Esophagus muscularis mucosa (tissue), 3 donors: ENCODE measurements around the gene S100A13.

Experiments
- POLR2A ChIP-seq: fragments of 450-650 bp; IDR thresholded peaks from one replicate; pipeline ENCODE4 v1.6.1; 2017; ENCODE audit warnings: antibody characterized with exemption, moderate library complexity, mild to moderate bottlenecking, low read depth
- POLR2AphosphoS5 ChIP-seq, 2 donors: sonication (generic); formaldehyde crosslinking; IDR thresholded peaks; one replicate each; pipeline ENCODE4 v1.6.1; 2017; ENCODE audit warnings: antibody characterized with exemption in 2 of 2
- TF ChIP-seq, protein P1 (sequence below), 3 experiments: fragments of 200-600 bp in 2 of 3; fragments of 450-650 bp in 1 of 3; sonication (generic) in 2 of 3; IDR thresholded peaks; one replicate each; pipeline ENCODE4 v1.5.1; 2017 to 2019; ENCODE audit warnings: antibody characterized with exemption in 3 of 3, mild to moderate bottlenecking in 2 of 3, moderate library complexity in 1 of 3

DNA sequence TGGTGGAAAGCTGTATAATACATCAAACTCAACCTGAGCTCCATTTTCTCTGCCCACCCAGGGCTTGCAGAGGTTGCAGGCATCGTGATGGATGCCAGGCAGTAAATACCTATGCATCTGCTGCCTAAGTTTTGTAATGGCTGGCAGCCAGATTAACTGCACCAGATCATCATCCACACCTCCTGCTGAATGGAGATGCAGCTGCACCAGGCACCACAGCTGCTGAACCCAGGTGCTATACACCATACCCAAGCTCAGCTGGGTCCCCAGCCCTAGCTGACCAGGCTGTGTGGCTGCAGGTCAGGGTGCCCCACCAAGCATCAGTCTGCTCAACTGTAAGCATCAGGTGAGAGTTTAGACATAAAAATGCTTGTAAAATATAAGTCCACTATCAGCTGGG is 24.5 kb upstream of the S100A13 start:
- TF ChIP-seq POLR2AphosphoS5 (IDR thresholded peaks at IDR 0.05) (no peak), POLR2A (no peak)
- TF ChIP-seq, protein P1, sequence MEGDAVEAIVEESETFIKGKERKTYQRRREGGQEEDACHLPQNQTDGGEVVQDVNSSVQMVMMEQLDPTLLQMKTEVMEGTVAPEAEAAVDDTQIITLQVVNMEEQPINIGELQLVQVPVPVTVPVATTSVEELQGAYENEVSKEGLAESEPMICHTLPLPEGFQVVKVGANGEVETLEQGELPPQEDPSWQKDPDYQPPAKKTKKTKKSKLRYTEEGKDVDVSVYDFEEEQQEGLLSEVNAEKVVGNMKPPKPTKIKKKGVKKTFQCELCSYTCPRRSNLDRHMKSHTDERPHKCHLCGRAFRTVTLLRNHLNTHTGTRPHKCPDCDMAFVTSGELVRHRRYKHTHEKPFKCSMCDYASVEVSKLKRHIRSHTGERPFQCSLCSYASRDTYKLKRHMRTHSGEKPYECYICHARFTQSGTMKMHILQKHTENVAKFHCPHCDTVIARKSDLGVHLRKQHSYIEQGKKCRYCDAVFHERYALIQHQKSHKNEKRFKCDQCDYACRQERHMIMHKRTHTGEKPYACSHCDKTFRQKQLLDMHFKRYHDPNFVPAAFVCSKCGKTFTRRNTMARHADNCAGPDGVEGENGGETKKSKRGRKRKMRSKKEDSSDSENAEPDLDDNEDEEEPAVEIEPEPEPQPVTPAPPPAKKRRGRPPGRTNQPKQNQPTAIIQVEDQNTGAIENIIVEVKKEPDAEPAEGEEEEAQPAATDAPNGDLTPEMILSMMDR (IDR thresholded peaks at IDR 0.05), result no peak
